CD4-positive, alpha-beta T cell treated with Interleukin-2 at 100 ng/mL for 4 hours (primary cell): ENCODE data around the gene TLE7.

Experiments
- DNase-seq: peaks from one replicate; pipeline ENCODE4 v3.0.0-alpha.2; 2020; ENCODE audit warnings: low spot score

The TLE7 gene

GRCh38 chr16:71448274-71448866 is 6.5 kb upstream of the TLE7 start:
- no peak for DNase-seq

- no peak for DNase-seq
Observed at GRCh38 chr16:71443714-71444113, 1.9 kb upstream of the TLE7 start.

- no peak for DNase-seq
Observed at GRCh38 chr16:71441348-71442050, 355 bp downstream of the TLE7 start.

GRCh38 chr16:71440669-71441347 is 1.0 kb downstream of the TLE7 start:
- DNase-seq = no peak

GRCh38 chr16:71439523-71439922 is 2.3 kb downstream of the TLE7 start:
- no peak for DNase-seq

- DNase-seq = no peak
Observed at GRCh38 chr16:71436473-71436872, 5.4 kb downstream of the TLE7 start.

- DNase-seq = no peak
Observed at GRCh38 chr16:71432906-71433305, 8.9 kb downstream of the TLE7 start.

- DNase-seq = no peak
Observed at GRCh38 chr16:71431991-71432390, 9.9 kb downstream of the TLE7 start.

- DNase-seq = no peak
Observed at GRCh38 chr16:71431176-71431575, 10.7 kb downstream of the TLE7 start.

- DNase-seq = no peak
Observed at GRCh38 chr16:71430744-71431143, 11.1 kb downstream of the TLE7 start.

- no peak for DNase-seq
Observed at GRCh38 chr16:71429581-71429980, 12.3 kb downstream of the TLE7 start.

GRCh38 chr16:71428883-71429282 is 13.0 kb downstream of the TLE7 start:
- DNase-seq = no peak

GRCh38 chr16:71428385-71428784 is 13.5 kb downstream of the TLE7 start:
- no peak for DNase-seq

- DNase-seq = no peak
Observed at GRCh38 chr16:71426880-71427615, 14.8 kb downstream of the TLE7 start.

GRCh38 chr16:71426069-71426879 is 15.6 kb downstream of the TLE7 start:
- no peak for DNase-seq

GRCh38 chr16:71425746-71426068 is 16.1 kb downstream of the TLE7 start:
- DNase-seq = no peak

- no peak for DNase-seq
Observed at GRCh38 chr16:71424626-71425025, 17.2 kb downstream of the TLE7 start.

- DNase-seq = no peak
Observed at GRCh38 chr16:71423865-71424264, 18.0 kb downstream of the TLE7 start.

- DNase-seq = no peak
Observed at GRCh38 chr16:71423016-71423415, 18.8 kb downstream of the TLE7 start.

- DNase-seq = peak; percentile 24
Observed at GRCh38 chr16:71421911-71422310, 19.9 kb downstream of the TLE7 start.

- no peak for DNase-seq
Observed at GRCh38 chr16:71414038-71414437, 27.8 kb downstream of the TLE7 start.

- DNase-seq = no peak
Observed at GRCh38 chr16:71413341-71413740, 28.5 kb downstream of the TLE7 start.
